GM12865 (cell line): Measurements from ENCODE around the gene SNRPD3.
A peak's percentile ranks its signal among the peaks of the same experiment; 100 is the strongest.

ENCODE experiments used
- DNase-seq: peaks from one replicate; pipeline ENCODE4 v3.0.0; 2010; ENCODE audit warnings: low read depth
- H3K4me3 ChIP-seq: 2 replicates; pipeline ENCODE4 v1.5.1; 2011; ENCODE audit warnings: mild to moderate bottlenecking, low read depth, low read length, control low read depth
- CTCF ChIP-seq: IDR thresholded peaks from 2 replicates; pipeline ENCODE4 v1.5.1; 2011; ENCODE audit warnings: low read length, control low read depth, low read depth, inconsistent platforms; ENCODE audit not compliant: insufficient read depth; ENCODE audit errors: missing control alignments

Gene SNRPD3

GRCh38 chr22:24554313-24555164, 1.3 kb upstream of the SNRPD3 start, which contains the start of gene GUCD1:
GUCD1 (minus strand) TSS chr22:24555138; CDS start chr22:24554991, 147 bp downstream.
- DNase-seq = peak; percentile 52
- H3K4me3 ChIP-seq = peak within 1 kb of the TSS; percentile 94
- TF ChIP-seq CTCF = no peak

- peak; percentile 26 for DNase-seq
- no peak overlapping the region for H3K4me3 ChIP-seq
- no peak for TF ChIP-seq CTCF
Observed at GRCh38 chr22:24559471-24559870, 3.7 kb downstream of the SNRPD3 start.

GRCh38 chr22:24563246-24563645, 7.4 kb downstream of the SNRPD3 start:
- no peak for TF ChIP-seq CTCF
- no peak for DNase-seq
- H3K4me3 ChIP-seq = no peak overlapping the region

- H3K4me3 ChIP-seq = no peak overlapping the region
- DNase-seq = no peak
- no peak for TF ChIP-seq CTCF
Observed at GRCh38 chr22:24564376-24565058, 8.7 kb downstream of the SNRPD3 start.

GRCh38 chr22:24565077-24565476, 9.3 kb downstream of the SNRPD3 start:
- H3K4me3 ChIP-seq = no peak overlapping the region
- no peak for DNase-seq
- TF ChIP-seq CTCF = no peak

- no peak for DNase-seq
- TF ChIP-seq CTCF = no peak
- no peak overlapping the region for H3K4me3 ChIP-seq
Observed at GRCh38 chr22:24566899-24567511, 11.2 kb downstream of the SNRPD3 start.
